ENCODE measurements around the gene ADAMTS18.

GRCh38 chr16:77376358-77376757, 58.5 kb downstream of the ADAMTS18 start:
- TF ChIP-seq CTCF (IDR thresholded peaks at IDR 0.05) (no peak), POLR2AphosphoS5 (IDR thresholded peaks at IDR 0.05) (no peak), POLR2A (IDR thresholded peaks at IDR 0.05) (no peak), EP300 (IDR thresholded peaks at IDR 0.05) (no peak)

Data from sigmoid colon (tissue), 4 donors.